SK-N-SH (cell line): ENCODE results near the gene DUT. TPM values are rescaled to one million over a fixed set of nuclear protein-coding genes. Genes with fewer than 3 reads are reported as not detected.

ENCODE experiments used
- CTCF ChIA-PET: fragments of 300-600, 350-600 bp; formaldehyde crosslinking; extraction: SDS; loops from one replicate; lab custom pipeline; 2021; lab: Yijun Ruan, JAX
- POLR2A ChIA-PET: fragments of 350-600 bp; sonication (Branson Sonifier 250); formaldehyde crosslinking; extraction: SDS; loops from one replicate; lab custom pipeline; 2020; ENCODE audit warnings: antibody characterized with exemption, inconsistent platforms; lab: Yijun Ruan, JAX
- DNase-seq: peaks from one replicate; pipeline ENCODE4 v3.0.0; 2012
- H2AFZ ChIP-seq: fragments of 200-600 bp; sonication (generic); 2 replicates; pipeline ENCODE4 v1.8.1; 2016; ENCODE audit warnings: antibody characterized with exemption, mild to moderate bottlenecking, low read depth
- H3F3A ChIP-seq: fragments of 200-600 bp; sonication (generic); replicated peaks from 2 replicates; pipeline ENCODE3; 2016; ENCODE audit warnings: antibody characterized with exemption, mild to moderate bottlenecking; ENCODE audit not compliant: insufficient read depth
- H3K27ac ChIP-seq, 2 experiments: fragments of 200-500 bp in 1 of 2; fragments of 200-600 bp in 1 of 2; sonication (Bioruptor generic) in 1 of 2; sonication (generic), shearing (Covaris generic) in 1 of 2; 2 replicates each; pipeline versions ENCODE4 v1.5.1 to v1.6.1; 2014 to 2016; ENCODE audit warnings: low read depth in 2 of 2, inconsistent platforms in 1 of 2, low read length in 1 of 2, mild to moderate bottlenecking in 1 of 2, mixed read lengths in 1 of 2
- H3K27me3 ChIP-seq: fragments of 200-600 bp; sonication (generic), shearing (Covaris generic); 2 replicates; pipeline ENCODE4 v1.6.1; 2016; ENCODE audit warnings: mixed run types; ENCODE audit not compliant: insufficient read depth
- H3K36me3 ChIP-seq, 2 experiments: fragments of 200-500 bp in 1 of 2; fragments of 200-600 bp in 1 of 2; sonication (Bioruptor generic) in 1 of 2; sonication (generic) in 1 of 2; replicated peaks in 1 of 2; 2 replicates each; pipeline versions ENCODE3 to v1.5.1; 2014 to 2016; ENCODE audit warnings: low read length in 1 of 2, mild to moderate bottlenecking in 1 of 2; ENCODE audit not compliant: insufficient read depth in 2 of 2, control insufficient read depth in 1 of 2
- H3K4me1 ChIP-seq, 2 experiments: fragments of 200-500 bp in 1 of 2; fragments of 200-600 bp in 1 of 2; sonication (Bioruptor generic) in 1 of 2; sonication (generic), shearing (Covaris generic) in 1 of 2; 2 replicates each; pipeline versions ENCODE4 v1.5.1 to v1.6.1; 2014 to 2016; ENCODE audit warnings: low read depth in 1 of 2, low read length in 1 of 2, mixed run types in 1 of 2; ENCODE audit not compliant: insufficient read depth in 2 of 2, control insufficient read depth in 1 of 2
- H3K4me2 ChIP-seq: fragments of 200-600 bp; sonication (generic), shearing (Covaris generic); 2 replicates; pipeline ENCODE4 v1.6.1; 2017; ENCODE audit warnings: mixed run types
- H3K4me3 ChIP-seq, 2 experiments: fragments of 200-500 bp in 1 of 2; fragments of 200-600 bp in 1 of 2; sonication (Bioruptor generic) in 1 of 2; sonication (generic), shearing (Covaris generic) in 1 of 2; 2 replicates each; pipeline versions ENCODE4 v1.5.1 to v1.8.1; 2014 to 2016; ENCODE audit warnings: low read depth in 2 of 2, inconsistent platforms in 1 of 2, low read length in 1 of 2, mild to moderate bottlenecking in 1 of 2, mixed read lengths in 1 of 2, moderate library complexity in 1 of 2
- H3K79me2 ChIP-seq: fragments of 200-600 bp; sonication (generic); 2 replicates; pipeline ENCODE4 v1.8.1; 2017; ENCODE audit warnings: mild to moderate bottlenecking; ENCODE audit not compliant: insufficient read depth
- H3K9ac ChIP-seq: fragments of 200-600 bp; sonication (generic); 2 replicates; pipeline ENCODE4 v1.6.1; 2017; ENCODE audit warnings: mixed run types
- H3K9me2 ChIP-seq: fragments of 200-600 bp; sonication (generic); 2 replicates; pipeline ENCODE4 v1.6.1; 2017; ENCODE audit warnings: mixed run types
- H3K9me3 ChIP-seq: fragments of 200-600 bp; sonication (generic); 2 replicates; pipeline ENCODE4 v1.6.1; 2017; ENCODE audit warnings: mixed run types, mild to moderate bottlenecking, moderate library complexity
- H4K20me1 ChIP-seq: fragments of 200-600 bp; sonication (generic); 2 replicates; pipeline ENCODE4 v1.6.1; 2017; ENCODE audit warnings: mild to moderate bottlenecking, mixed run types; ENCODE audit not compliant: insufficient read depth
- CHD2 ChIP-seq: fragments of 150-350 bp; IDR thresholded peaks from 2 replicates; pipeline ENCODE4 v1.6.1; 2018; ENCODE audit warnings: low read length; ENCODE audit not compliant: partially characterized antibody
- FOXJ3 ChIP-seq: sonication (generic); formaldehyde crosslinking; IDR thresholded peaks from 2 replicates; pipeline ENCODE4 v1.5.1; 2020; ENCODE audit warnings: mild to moderate bottlenecking, missing genetic modification reagents
- MXI1 ChIP-seq: IDR thresholded peaks from 2 replicates; pipeline ENCODE4 v1.6.1; 2012; ENCODE audit warnings: mild to moderate bottlenecking, low read depth, low read length, improper control_type of control experiment
- RAD21 ChIP-seq: IDR thresholded peaks from 2 replicates; pipeline ENCODE4 v1.6.1; 2012; ENCODE audit warnings: mild to moderate bottlenecking, low read length
- SIN3A ChIP-seq: IDR thresholded peaks from 2 replicates; pipeline ENCODE4 v1.6.1; 2012; ENCODE audit warnings: low read depth, mild to moderate bottlenecking, low read length, moderate library complexity, borderline replicate concordance
- SMC3 ChIP-seq: IDR thresholded peaks from 2 replicates; pipeline ENCODE4 v1.6.1; 2012; ENCODE audit warnings: low read depth, low read length, improper control_type of control experiment
- WGBS: methylation state at CpG from one replicate; pipeline ENCODE4 v1.1.6; 2017; ENCODE audit warnings: low lambda C conversion rate; 5-methylcytosine and 5-hydroxymethylcytosine counted together
- polyA plus RNA-seq, 3 experiments: library from polyadenylated mRNA; depleted of rRNA; stranded (reverse); fragments of >200 nt; gene quantifications; 2 replicates each; pipeline ENCODE4 v1.2.3, GENCODE V29; 2012
- TF ChIP-seq, protein P1 (sequence below): IDR thresholded peaks from 2 replicates; pipeline ENCODE4 v1.4.0; 2012; ENCODE audit warnings: low read depth
- TF ChIP-seq, protein P2 (sequence below): fragments of 200-600 bp; sonication (generic); IDR thresholded peaks from 2 replicates; pipeline ENCODE4 v1.6.1; 2017; ENCODE audit warnings: antibody characterized with exemption, mild to moderate bottlenecking, moderate library complexity
- TF ChIP-seq, protein P3 (sequence below): fragments of 150-350 bp; IDR thresholded peaks from 2 replicates; pipeline ENCODE4 v1.6.1; 2017; ENCODE audit warnings: antibody characterized with exemption, low read length, low read depth, borderline replicate concordance

DUT gene
- polyA plus RNA-seq, 1 of the 3 experiments (the other 2 are of a cell fraction), result 79.3 TPM

DNA sequence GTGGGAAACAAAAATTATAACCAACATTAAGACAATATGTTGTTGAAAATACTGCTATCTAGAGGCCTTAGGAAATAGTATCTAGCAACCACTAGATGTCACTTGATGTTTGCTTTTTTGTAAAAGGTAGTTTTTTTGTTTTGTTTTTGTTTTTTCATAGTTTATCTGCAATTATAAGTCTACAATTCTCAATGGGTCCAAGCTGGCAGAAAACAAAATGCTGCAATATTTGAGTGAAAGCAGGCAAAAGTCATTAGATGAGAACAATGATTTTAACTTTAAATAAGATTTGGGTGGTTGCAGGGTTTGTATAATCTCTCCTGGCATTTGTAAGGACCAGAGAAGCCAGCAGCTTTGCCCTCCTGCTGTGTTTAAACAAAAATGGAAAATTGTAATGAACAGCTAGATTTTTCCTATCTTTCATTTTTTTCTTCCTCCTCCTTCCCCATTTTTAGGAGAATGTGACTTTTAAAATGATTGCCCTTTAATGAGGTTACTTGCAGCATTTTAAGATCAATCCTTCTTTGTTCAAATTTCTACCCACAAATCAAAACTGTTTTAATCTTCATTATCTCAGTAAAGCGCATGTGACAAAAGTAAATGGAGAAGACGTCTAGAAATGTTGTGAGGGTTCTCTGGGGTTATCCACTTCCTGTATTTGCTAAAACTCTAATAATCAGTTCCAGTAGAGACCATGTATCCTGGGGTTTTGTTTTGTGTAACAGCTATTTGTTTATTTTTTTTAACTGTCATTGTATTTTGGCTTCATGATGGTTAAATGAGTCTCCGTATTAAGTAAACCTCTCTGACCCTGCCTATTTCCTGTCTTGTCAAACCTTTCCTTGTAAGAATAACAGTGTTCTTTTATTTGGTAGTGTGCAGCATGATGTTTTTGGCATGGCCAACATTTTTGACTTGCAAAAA, 27.3 kb downstream of the DUT start:
- POLR2A ChIA-PET, result no interaction called here
- CTCF ChIA-PET, result interaction anchor here (0.7 to 6.0 kb wide), 54 partner anchors 10 to 1958 kb away, joined by 3 to 47 read pairs (median 4); partner anchors contain the start of genes CEP152 and FBN1

DNA sequence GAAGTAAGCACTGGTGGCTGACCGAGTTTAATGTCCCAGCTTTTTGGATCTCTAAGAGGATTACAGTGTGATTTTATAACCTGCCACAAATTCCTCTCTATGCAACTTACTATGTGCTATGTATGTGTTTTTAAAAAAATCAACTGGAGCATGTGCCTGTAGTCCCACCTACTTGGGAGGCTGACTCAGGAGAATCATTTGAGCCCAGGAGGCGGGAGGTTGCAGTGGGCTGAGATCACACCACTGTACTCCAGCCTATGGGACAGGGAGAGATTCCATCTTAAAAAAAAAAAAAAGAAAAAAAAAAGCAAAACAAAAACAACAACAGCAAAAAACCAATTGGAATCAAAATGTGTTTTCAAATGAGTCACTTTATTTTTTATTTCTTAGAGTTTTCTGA, 29.6 kb downstream of the DUT start:
- no peak for DNase-seq
- no peak overlapping the region for H3K27ac ChIP-seq
- TF ChIP-seq RAD21, result no peak
- TF ChIP-seq SMC3, result no peak
- no peak for TF ChIP-seq FOXJ3 (CRISPR knock-in tag)
- TF ChIP-seq, protein P1, sequence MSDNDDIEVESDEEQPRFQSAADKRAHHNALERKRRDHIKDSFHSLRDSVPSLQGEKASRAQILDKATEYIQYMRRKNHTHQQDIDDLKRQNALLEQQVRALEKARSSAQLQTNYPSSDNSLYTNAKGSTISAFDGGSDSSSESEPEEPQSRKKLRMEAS, result no peak
- TF ChIP-seq, protein P2, sequence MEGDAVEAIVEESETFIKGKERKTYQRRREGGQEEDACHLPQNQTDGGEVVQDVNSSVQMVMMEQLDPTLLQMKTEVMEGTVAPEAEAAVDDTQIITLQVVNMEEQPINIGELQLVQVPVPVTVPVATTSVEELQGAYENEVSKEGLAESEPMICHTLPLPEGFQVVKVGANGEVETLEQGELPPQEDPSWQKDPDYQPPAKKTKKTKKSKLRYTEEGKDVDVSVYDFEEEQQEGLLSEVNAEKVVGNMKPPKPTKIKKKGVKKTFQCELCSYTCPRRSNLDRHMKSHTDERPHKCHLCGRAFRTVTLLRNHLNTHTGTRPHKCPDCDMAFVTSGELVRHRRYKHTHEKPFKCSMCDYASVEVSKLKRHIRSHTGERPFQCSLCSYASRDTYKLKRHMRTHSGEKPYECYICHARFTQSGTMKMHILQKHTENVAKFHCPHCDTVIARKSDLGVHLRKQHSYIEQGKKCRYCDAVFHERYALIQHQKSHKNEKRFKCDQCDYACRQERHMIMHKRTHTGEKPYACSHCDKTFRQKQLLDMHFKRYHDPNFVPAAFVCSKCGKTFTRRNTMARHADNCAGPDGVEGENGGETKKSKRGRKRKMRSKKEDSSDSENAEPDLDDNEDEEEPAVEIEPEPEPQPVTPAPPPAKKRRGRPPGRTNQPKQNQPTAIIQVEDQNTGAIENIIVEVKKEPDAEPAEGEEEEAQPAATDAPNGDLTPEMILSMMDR, result no peak
- TF ChIP-seq SIN3A, result no peak
- no peak for TF ChIP-seq MXI1
- TF ChIP-seq, protein P3, sequence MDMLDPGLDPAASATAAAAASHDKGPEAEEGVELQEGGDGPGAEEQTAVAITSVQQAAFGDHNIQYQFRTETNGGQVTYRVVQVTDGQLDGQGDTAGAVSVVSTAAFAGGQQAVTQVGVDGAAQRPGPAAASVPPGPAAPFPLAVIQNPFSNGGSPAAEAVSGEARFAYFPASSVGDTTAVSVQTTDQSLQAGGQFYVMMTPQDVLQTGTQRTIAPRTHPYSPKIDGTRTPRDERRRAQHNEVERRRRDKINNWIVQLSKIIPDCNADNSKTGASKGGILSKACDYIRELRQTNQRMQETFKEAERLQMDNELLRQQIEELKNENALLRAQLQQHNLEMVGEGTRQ, result no peak

More for the DNA sequence above, 27.3 kb downstream of the DUT start:
- peak overlapping the region; percentile 6; the same call in 1 of the 2 replicates for H3K9ac ChIP-seq
- H3K4me2 ChIP-seq, result peak overlapping the region; percentile 53; the same call in 1 of the 2 replicates
- no peaks in the 10 kb centered on the region for H3K36me3 ChIP-seq
- H3K27ac ChIP-seq, result peak overlapping the region; percentile 31 to 75; a peak in 3 of 4 replicates
- 40% methylated on average over 3 of the region's 3 CpGs for WGBS
- TF ChIP-seq CHD2, result peak; percentile 8
- TF ChIP-seq SMC3, result peak; percentile 60
- peak; percentile 87 for TF ChIP-seq RAD21
- TF ChIP-seq, protein P2, result peak; percentile 82
- TF ChIP-seq, protein P3, result no peak
- peaks cover 22% of the 10 kb centered on the region for H3F3A ChIP-seq
- H3K4me1 ChIP-seq, result peaks cover 0 to 14% of the 10 kb centered on the region in 2 experiments; a peak in 2 of 4 replicates
- H3K4me3 ChIP-seq, result no peak overlapping the region
- H4K20me1 ChIP-seq, result no peaks in the 10 kb centered on the region
- peak; percentile 32 for DNase-seq
- H3K27me3 ChIP-seq, result no peaks in the 10 kb centered on the region
- H3K9me2 ChIP-seq, result no peaks in the 10 kb centered on the region; the same call in 1 of the 2 replicates
- H3K9me3 ChIP-seq, result no peaks in the 10 kb centered on the region
- no peaks in the 10 kb centered on the region for H3K79me2 ChIP-seq
- peak overlapping the region; percentile 73 for H2AFZ ChIP-seq

More for the DNA sequence above, 29.6 kb downstream of the DUT start:
- no peaks in the 10 kb centered on the region for H3K27me3 ChIP-seq
- CTCF ChIA-PET, result interaction anchor here (0.9 to 6.0 kb wide), 4 partner anchors 431 to 1791 kb away, joined by 3 to 47 read pairs (median 3); no protein-coding TSS in a partner anchor
- H3K4me2 ChIP-seq, result no peak overlapping the region
- no peaks in the 10 kb centered on the region for H3K79me2 ChIP-seq
- peaks cover 0 to 14% of the 10 kb centered on the region in 2 experiments; a peak in 2 of 4 replicates for H3K4me1 ChIP-seq
- no peak overlapping the region for H3K9ac ChIP-seq
- 89% methylated on average over 2 of the region's 2 CpGs for WGBS
- no peaks in the 10 kb centered on the region for H3K9me3 ChIP-seq
- H3K9me2 ChIP-seq, result no peaks in the 10 kb centered on the region; the same call in 1 of the 2 replicates
- H3K36me3 ChIP-seq, result no peaks in the 10 kb centered on the region
- H3F3A ChIP-seq, result peaks cover 22% of the 10 kb centered on the region
- no peak overlapping the region for H3K4me3 ChIP-seq
- no peak overlapping the region for H2AFZ ChIP-seq
- POLR2A ChIA-PET, result no interaction called here
- no peaks in the 10 kb centered on the region for H4K20me1 ChIP-seq
